IMR-90 (cell line): ENCODE data around the gene EFHC2. TPM values are rescaled to one million over a fixed set of nuclear protein-coding genes. Genes with fewer than 3 reads are reported as not detected.

Experiments used
- ATAC-seq: fragments of 200-7000 bp; cut with Tn5 transposase; 2 replicates; pipeline ENCODE4 v1.9.1; 2020; ENCODE audit warnings: low read depth, mild to moderate bottlenecking, moderate library complexity
- BruUV-seq: library from RNA; stranded (reverse); fragments of 400-500 nt; replicated peaks from 2 replicates; lab custom pipeline; 2021; lab: Mats Ljungman, UMichigan
- CTCF ChIA-PET: fragments of 300-600 bp; formaldehyde crosslinking; extraction: SDS; loops from one replicate; lab custom pipeline; 2021; ENCODE audit warnings: antibody characterized with exemption; lab: Yijun Ruan, JAX
- POLR2A ChIA-PET: fragments of 300-600 bp; sonication (Branson Sonifier 250); formaldehyde crosslinking; loops from one replicate; lab custom pipeline; 2022; ENCODE audit warnings: antibody characterized with exemption; ENCODE audit not compliant: unreplicated experiment; lab: Charles Lee
- DNase-seq: peaks from one replicate; pipeline ENCODE4 v3.0.0; 2013
- H2AFZ ChIP-seq: replicated peaks from 2 replicates; pipeline ENCODE3; 2013; ENCODE audit warnings: low read length, mild to moderate bottlenecking; ENCODE audit not compliant: poor library complexity
- H2AK5ac ChIP-seq: 2 replicates; pipeline ENCODE4 v1.6.1; 2013; ENCODE audit warnings: low read depth, low read length, inconsistent platforms
- H2AK9ac ChIP-seq: replicated peaks from 2 replicates; pipeline ENCODE3; 2013; ENCODE audit warnings: mild to moderate bottlenecking, low read depth, low read length, moderate library complexity; ENCODE audit not compliant: poor library complexity
- H2BK120ac ChIP-seq: 2 replicates; pipeline ENCODE4 v1.6.1; 2013; ENCODE audit warnings: low read depth, low read length, inconsistent platforms
- H2BK15ac ChIP-seq: 3 replicates; pipeline ENCODE4 v1.6.1; 2013; ENCODE audit warnings: low read depth, low read length, inconsistent platforms
- H2BK20ac ChIP-seq: 2 replicates; pipeline ENCODE4 v1.6.1; 2013; ENCODE audit warnings: low read depth, mild to moderate bottlenecking, inconsistent platforms, low read length, moderate library complexity
- H2BK5ac ChIP-seq: 2 replicates; pipeline ENCODE4 v1.6.1; 2013; ENCODE audit warnings: mild to moderate bottlenecking, low read depth, low read length, inconsistent platforms; ENCODE audit not compliant: poor library complexity, severe bottlenecking
- H3K14ac ChIP-seq: replicated peaks from 2 replicates; pipeline ENCODE4 v1.6.1; 2013; ENCODE audit warnings: low read depth, low read length, inconsistent platforms
- H3K18ac ChIP-seq: 2 replicates; pipeline ENCODE4 v1.6.1; 2013; ENCODE audit warnings: low read depth, low read length, control low read depth
- H3K23ac ChIP-seq: 2 replicates; pipeline ENCODE4 v1.6.1; 2013; ENCODE audit warnings: low read depth, low read length, inconsistent platforms
- H3K27ac ChIP-seq: 2 replicates; pipeline ENCODE4 v1.5.1; 2013; ENCODE audit warnings: mild to moderate bottlenecking, control low read depth, low read length; ENCODE audit not compliant: insufficient read depth
- H3K27me3 ChIP-seq: 2 replicates; pipeline ENCODE4 v1.6.1; 2013; ENCODE audit warnings: low read length; ENCODE audit not compliant: control insufficient read depth, insufficient read depth
- H3K36me3 ChIP-seq: 2 replicates; pipeline ENCODE4 v1.6.1; 2013; ENCODE audit warnings: low read length, mixed read lengths; ENCODE audit not compliant: control insufficient read depth, insufficient read depth
- H3K4ac ChIP-seq: 2 replicates; pipeline ENCODE4 v1.6.1; 2013; ENCODE audit warnings: low read depth, low read length, inconsistent platforms
- H3K4me1 ChIP-seq: 2 replicates; pipeline ENCODE4 v1.6.1; 2013; ENCODE audit warnings: low read length, mixed read lengths; ENCODE audit not compliant: control insufficient read depth, insufficient read depth
- H3K4me2 ChIP-seq: 2 replicates; pipeline ENCODE4 v1.6.1; 2013; ENCODE audit warnings: low read depth, mild to moderate bottlenecking, control low read depth, low read length, moderate library complexity
- H3K4me3 ChIP-seq: 2 replicates; pipeline ENCODE4 v1.5.1; 2013; ENCODE audit warnings: low read depth, mild to moderate bottlenecking, control low read depth, low read length, moderate library complexity; ENCODE audit not compliant: insufficient read depth
- H3K56ac ChIP-seq: 2 replicates; pipeline ENCODE4 v1.6.1; 2013; ENCODE audit warnings: low read length, inconsistent platforms; ENCODE audit not compliant: insufficient read depth; ENCODE audit errors: extremely low read depth
- H3K79me1 ChIP-seq, 2 experiments: 2 replicates each; pipeline ENCODE4 v1.6.1; 2013; ENCODE audit warnings: low read length in 2 of 2, inconsistent platforms in 1 of 2, low read depth in 1 of 2
- H3K9ac ChIP-seq: 2 replicates; pipeline ENCODE4 v1.6.1; 2013; ENCODE audit warnings: low read depth, low read length, control low read depth
- H3K9me1 ChIP-seq: 2 replicates; pipeline ENCODE4 v1.6.1; 2013; ENCODE audit warnings: low read length, inconsistent platforms; ENCODE audit not compliant: insufficient read depth
- H3K9me3 ChIP-seq: 2 replicates; pipeline ENCODE4 v1.6.1; 2013; ENCODE audit warnings: low read length; ENCODE audit not compliant: control insufficient read depth, insufficient read depth
- H4K20me1 ChIP-seq: 2 replicates; pipeline ENCODE4 v1.6.1; 2013; ENCODE audit warnings: low read length, inconsistent platforms; ENCODE audit not compliant: insufficient read depth
- H4K5ac ChIP-seq: 2 replicates; pipeline ENCODE4 v1.6.1; 2013; ENCODE audit warnings: mild to moderate bottlenecking, low read depth, low read length, control low read depth
- H4K8ac ChIP-seq, 2 experiments: 2 replicates each; pipeline ENCODE4 v1.6.1; 2013; ENCODE audit warnings: low read depth in 2 of 2, low read length in 2 of 2, control low read depth in 1 of 2, inconsistent platforms in 1 of 2
- H4K91ac ChIP-seq: 2 replicates; pipeline ENCODE4 v1.6.1; 2013; ENCODE audit warnings: low read depth, low read length, inconsistent platforms; ENCODE audit not compliant: insufficient read depth
- BHLHE40 ChIP-seq: fragments of 150-350 bp; IDR thresholded peaks from 2 replicates; pipeline ENCODE4 v1.6.1; 2016; ENCODE audit warnings: mild to moderate bottlenecking, low read depth, low read length
- CEBPB ChIP-seq: IDR thresholded peaks from 2 replicates; pipeline ENCODE4 v1.6.1; 2012; ENCODE audit warnings: low read depth, low read length, improper control_type of control experiment
- CHD1 ChIP-seq: IDR thresholded peaks from 2 replicates; pipeline ENCODE4 v1.6.1; 2012; ENCODE audit warnings: low read depth, low read length, improper control_type of control experiment
- CTCF ChIP-seq: conservative IDR thresholded peaks from 2 replicates; pipeline ENCODE4 v1.5.1; 2012; ENCODE audit warnings: mild to moderate bottlenecking, low read depth, low read length, improper control_type of control experiment
- ELK1 ChIP-seq: fragments of 150-350 bp; IDR thresholded peaks from 2 replicates; pipeline ENCODE4 v1.6.1; 2016; ENCODE audit warnings: low read depth, mild to moderate bottlenecking, low read length, moderate library complexity, borderline replicate concordance
- FOS ChIP-seq: fragments of 150-350 bp; IDR thresholded peaks from 2 replicates; pipeline ENCODE4 v1.6.1; 2016; ENCODE audit warnings: low read depth, low read length
- MAFK ChIP-seq: IDR thresholded peaks from 2 replicates; pipeline ENCODE4 v1.6.1; 2012; ENCODE audit warnings: low read depth, low read length, improper control_type of control experiment
- MAZ ChIP-seq: IDR thresholded peaks from 2 replicates; pipeline ENCODE4 v1.6.1; 2012; ENCODE audit warnings: low read depth, mild to moderate bottlenecking, low read length, improper control_type of control experiment, moderate library complexity, borderline replicate concordance
- MXI1 ChIP-seq: IDR thresholded peaks from 2 replicates; pipeline ENCODE4 v1.6.1; 2012; ENCODE audit warnings: low read depth, mild to moderate bottlenecking, low read length, moderate library complexity, borderline replicate concordance
- NFE2L2 ChIP-seq: fragments of 150-350 bp; IDR thresholded peaks from 2 replicates; pipeline ENCODE4 v1.6.1; 2016; ENCODE audit warnings: low read depth, mild to moderate bottlenecking, low read length
- POLR2A ChIP-seq: IDR thresholded peaks from 2 replicates; pipeline ENCODE4 v1.6.1; 2012; ENCODE audit warnings: mild to moderate bottlenecking, low read depth, low read length
- RAD21 ChIP-seq: IDR thresholded peaks from 2 replicates; pipeline ENCODE4 v1.6.1; 2012; ENCODE audit warnings: low read length, improper control_type of control experiment
- RCOR1 ChIP-seq: IDR thresholded peaks from 2 replicates; pipeline ENCODE4 v1.6.1; 2012; ENCODE audit warnings: mild to moderate bottlenecking, low read length, improper control_type of control experiment; ENCODE audit not compliant: insufficient replicate concordance
- RFX5 ChIP-seq: IDR thresholded peaks from 2 replicates; pipeline ENCODE4 v1.8.0; 2012; ENCODE audit warnings: low read depth, mild to moderate bottlenecking, low read length, moderate library complexity
- SMC3 ChIP-seq: fragments of 150-350 bp; IDR thresholded peaks from 2 replicates; pipeline ENCODE4 v1.6.1; 2016; ENCODE audit warnings: low read depth, mild to moderate bottlenecking, antibody characterized with exemption, low read length, moderate library complexity
- USF2 ChIP-seq: fragments of 150-350 bp; IDR thresholded peaks from 2 replicates; pipeline ENCODE4 v1.6.1; 2017; ENCODE audit warnings: mild to moderate bottlenecking, antibody characterized with exemption, low read length, low read depth
- WGBS, 2 experiments: methylation state at CpG; one replicate each; pipeline versions ENCODE4 v1.1.5 to v1.1.7; 2013; ENCODE audit warnings: missing lambda C conversion rate in 2 of 2; ENCODE audit not compliant: insufficient read length in 1 of 2; ENCODE audit errors: extremely low coverage in 2 of 2; 5-methylcytosine and 5-hydroxymethylcytosine counted together
- dilution Hi-C: fragments of 300-500 bp; cut with HindIII; formaldehyde crosslinking; loops from one replicate; pipeline ENCODE4 v1.14.3; 2018; ENCODE audit warnings: low sequenced_read_pairs; ENCODE audit not compliant: unreplicated experiment
- in situ Hi-C: fragments of 300-500 bp; cut with MboI; formaldehyde crosslinking; loops from 3 replicates; pipeline ENCODE4 v1.14.3; 2019; ENCODE audit warnings: low sequenced_read_pairs, inconsistent platforms, mixed read lengths
- intact Hi-C: fragments of 100-400 bp; cut with micrococcal nuclease; formaldehyde crosslinking; loops from 2 replicates; pipeline ENCODE4 v1.10.0; 2022
- polyA plus RNA-seq, 3 experiments: library from polyadenylated mRNA; depleted of rRNA; stranded (reverse); fragments of >200 nt; gene quantifications; 2 replicates each; pipeline ENCODE4 v1.2.3, GENCODE V29; 2012; ENCODE audit warnings: low replicate concordance in 1 of 3
- total RNA-seq: library from RNA; depleted of rRNA; stranded (reverse); fragments of >200 nt; gene quantifications from 2 replicates; pipeline ENCODE4 v1.2.3, GENCODE V29; 2012

The EFHC2 gene
- total and polyA plus RNA-seq, 2 of the 4 experiments (the other 2 are of a cell fraction): 0.18 to 0.24 TPM

- DNase-seq (no peak), ATAC-seq (no peak)
- POLR2A ChIA-PET: no interaction called here
- TF ChIP-seq RFX5 (no peak), SMC3 (no peak), RCOR1 (no peak), MXI1 (no peak), BHLHE40 (no peak), CHD1 (no peak), MAZ (no peak), MAFK (no peak), FOS (no peak), CTCF (no peak), RAD21 (no peak), NFE2L2 (no peak), ELK1 (no peak), USF2 (no peak), POLR2A (no peak), CEBPB (no peak)
- H3K14ac ChIP-seq: no peak overlapping the region
- no peak overlapping the region for H2BK15ac ChIP-seq
- no peak overlapping the region for H3K4ac ChIP-seq
- H4K5ac ChIP-seq: no peak overlapping the region
- no peaks in the 10 kb centered on the region for H3K36me3 ChIP-seq
- no peak overlapping the region for H4K91ac ChIP-seq
- H2BK120ac ChIP-seq: no peak overlapping the region
- H4K8ac ChIP-seq: no peak overlapping the region
- no peaks in the 10 kb centered on the region for H3K4me1 ChIP-seq
- no peaks in the 10 kb centered on the region for H3K79me1 ChIP-seq
- H3K9ac ChIP-seq: no peak overlapping the region
- dilution Hi-C loops (no loop called here), in situ Hi-C loops (no loop called here), intact Hi-C loops (no loop called here)
- CTCF ChIA-PET: no interaction called here
- no peak overlapping the region for H2BK20ac ChIP-seq
- no peaks in the 10 kb centered on the region for H3K9me3 ChIP-seq
- H3K4me3 ChIP-seq: no peak overlapping the region
- no TSS peak for BruUV-seq
- no peak overlapping the region for H2AK9ac ChIP-seq
- no peak overlapping the region for H3K23ac ChIP-seq
- H2AK5ac ChIP-seq: no peak overlapping the region
- no peaks in the 10 kb centered on the region for H4K20me1 ChIP-seq
- H3K4me2 ChIP-seq: no peak overlapping the region
- H2BK5ac ChIP-seq: no peak overlapping the region
- H3K18ac ChIP-seq: no peak overlapping the region
- no peaks in the 10 kb centered on the region for H3K9me1 ChIP-seq
- peaks cover 3% of the 10 kb centered on the region; the same call in 1 of the 2 replicates for H3K27me3 ChIP-seq
- no peak overlapping the region for H2AFZ ChIP-seq
- no peak overlapping the region for H3K27ac ChIP-seq
- no peak overlapping the region for H3K56ac ChIP-seq
- 71% methylated on average over 1 of the region's 1 CpG; no CpG with 5 or more reads in 1 of the 2 experiments for WGBS, 2 experiments
Measured at GRCh38 chrX:44203791-44204190, 139.7 kb downstream of the EFHC2 start.
